Choroid plexus epithelial cell (primary cell): ENCODE data around the gene RBM4B.

ENCODE experiments used
- DNase-seq: peaks from one replicate; pipeline ENCODE4 v3.0.0-alpha.2; 2010; ENCODE audit warnings: low read depth
- H3K4me3 ChIP-seq: 2 replicates; pipeline ENCODE4 v1.5.1; 2011; ENCODE audit warnings: low read depth, mild to moderate bottlenecking, control low read depth, low read length, moderate library complexity
- TF ChIP-seq, protein P1 (sequence below): conservative IDR thresholded peaks from 2 replicates; pipeline ENCODE4 v1.5.1; 2011; ENCODE audit warnings: low read depth, mild to moderate bottlenecking, control low read depth, inconsistent platforms, low read length, moderate library complexity

Gene RBM4B

GRCh38 chr11:66686100-66686785 lies 8.6 kb upstream of the RBM4B start:
- DNase-seq = no peak
- TF ChIP-seq, protein P1, sequence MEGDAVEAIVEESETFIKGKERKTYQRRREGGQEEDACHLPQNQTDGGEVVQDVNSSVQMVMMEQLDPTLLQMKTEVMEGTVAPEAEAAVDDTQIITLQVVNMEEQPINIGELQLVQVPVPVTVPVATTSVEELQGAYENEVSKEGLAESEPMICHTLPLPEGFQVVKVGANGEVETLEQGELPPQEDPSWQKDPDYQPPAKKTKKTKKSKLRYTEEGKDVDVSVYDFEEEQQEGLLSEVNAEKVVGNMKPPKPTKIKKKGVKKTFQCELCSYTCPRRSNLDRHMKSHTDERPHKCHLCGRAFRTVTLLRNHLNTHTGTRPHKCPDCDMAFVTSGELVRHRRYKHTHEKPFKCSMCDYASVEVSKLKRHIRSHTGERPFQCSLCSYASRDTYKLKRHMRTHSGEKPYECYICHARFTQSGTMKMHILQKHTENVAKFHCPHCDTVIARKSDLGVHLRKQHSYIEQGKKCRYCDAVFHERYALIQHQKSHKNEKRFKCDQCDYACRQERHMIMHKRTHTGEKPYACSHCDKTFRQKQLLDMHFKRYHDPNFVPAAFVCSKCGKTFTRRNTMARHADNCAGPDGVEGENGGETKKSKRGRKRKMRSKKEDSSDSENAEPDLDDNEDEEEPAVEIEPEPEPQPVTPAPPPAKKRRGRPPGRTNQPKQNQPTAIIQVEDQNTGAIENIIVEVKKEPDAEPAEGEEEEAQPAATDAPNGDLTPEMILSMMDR = no peak
- H3K4me3 ChIP-seq = no peak overlapping the region

- TF ChIP-seq, protein P1 = no peak
- H3K4me3 ChIP-seq = no peak overlapping the region
- no peak for DNase-seq
Measured at GRCh38 chr11:66685276-66686099, 7.8 kb upstream of the RBM4B start.

DNA sequence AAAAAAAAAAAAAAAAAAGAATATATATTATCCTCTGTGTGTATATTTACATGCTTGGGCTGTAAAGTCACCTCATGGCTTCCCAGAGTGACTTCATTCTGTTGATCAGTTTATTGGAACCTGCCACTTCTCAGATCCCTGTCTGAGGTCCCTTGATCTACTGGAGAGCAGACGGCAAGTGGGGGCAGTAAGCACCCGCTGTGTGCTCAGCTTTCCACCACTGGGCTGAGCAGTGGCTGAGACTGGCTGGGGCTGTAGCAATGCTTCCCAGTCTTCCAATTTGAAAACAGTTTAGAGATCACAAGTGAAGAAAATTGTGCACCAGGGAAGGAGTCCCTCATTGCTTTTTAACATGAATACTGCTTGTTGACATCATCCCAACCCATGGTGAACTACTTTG lies 6.9 kb upstream of the RBM4B start:
- no peak overlapping the region for H3K4me3 ChIP-seq
- DNase-seq = no peak
- TF ChIP-seq, protein P1 = no peak

GRCh38 chr11:66683877-66684276 lies 6.2 kb upstream of the RBM4B start:
- no peak for DNase-seq
- TF ChIP-seq, protein P1 = no peak
- no peak overlapping the region for H3K4me3 ChIP-seq

DNA sequence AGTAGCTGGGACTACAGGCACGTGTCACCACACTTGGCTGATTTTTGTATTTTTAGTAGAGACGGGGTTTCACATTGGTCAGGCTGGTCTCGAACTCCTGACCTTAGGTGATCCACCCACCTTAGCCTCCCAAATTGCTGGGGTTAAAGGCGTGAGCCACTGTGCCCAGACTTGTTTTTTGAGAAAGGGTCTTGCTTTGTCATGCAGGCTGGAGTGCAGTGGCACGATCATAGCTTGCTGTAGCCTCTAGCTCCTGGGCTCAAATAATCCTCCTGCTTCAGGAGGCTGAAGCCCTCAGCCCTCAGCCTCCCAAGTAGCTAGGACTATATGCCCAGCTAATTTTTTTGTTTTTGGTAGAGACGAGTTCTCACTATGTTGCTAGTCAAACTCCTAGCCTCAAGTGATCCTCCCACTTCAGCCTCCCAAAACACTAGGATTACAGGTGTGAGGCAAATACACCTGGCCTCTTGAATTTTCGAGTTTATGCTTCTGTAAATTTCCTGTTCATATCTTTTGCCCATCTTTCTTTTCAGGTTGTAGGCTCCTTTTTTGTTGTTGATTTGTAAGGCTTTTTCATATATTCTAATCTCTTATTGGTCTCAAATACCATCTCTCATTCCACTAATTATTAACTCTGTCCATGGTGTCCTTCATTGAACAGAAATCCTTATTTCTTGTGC lies 3.4 kb upstream of the RBM4B start:
- no peak overlapping the region for H3K4me3 ChIP-seq
- TF ChIP-seq, protein P1 = no peak
- no peak for DNase-seq

GRCh38 chr11:66676931-66677598 lies 622 bp downstream of the RBM4B start:
- H3K4me3 ChIP-seq = peak overlapping the region; percentile 83
- TF ChIP-seq, protein P1 = no peak
- DNase-seq = peak; percentile 23
